ENCODE data around the gene C10orf53. TPM values are rescaled to one million over a fixed set of nuclear protein-coding genes. Genes with fewer than 3 reads are reported as not detected.

The C10orf53 gene
- polyA plus RNA-seq, 2 of the 4 experiments (the other 2 are of a cell fraction) = not detected

GRCh38 chr10:49651917-49652316 lies 27.5 kb upstream of the C10orf53 start:
- H3K27ac ChIP-seq = no peak overlapping the region
- ChIA-PET POLR2A (no interaction called here), CTCF (interaction anchor here (1.2 to 1.8 kb wide), 2 partner anchors 9 to 57 kb away, joined by 3 to 5 read pairs; no protein-coding TSS in a partner anchor)
- 0% methylated on average over 2 of the region's 2 CpGs for WGBS (ENCODE audit: missing lambda C conversion rate)
- no peaks in the 10 kb centered on the region for H3K4me1 ChIP-seq
- DNase-seq (ENCODE audit: low read depth in 1 of 2, low spot score in 1 of 2) (no peak), FAIRE-seq (no peak), ATAC-seq (no peak)
- H3K4me2 ChIP-seq = no peak overlapping the region
- H3K4me3 ChIP-seq = no peak overlapping the region
- no peaks in the 10 kb centered on the region for H3K9me3 ChIP-seq
- TF ChIP-seq, protein P1, sequence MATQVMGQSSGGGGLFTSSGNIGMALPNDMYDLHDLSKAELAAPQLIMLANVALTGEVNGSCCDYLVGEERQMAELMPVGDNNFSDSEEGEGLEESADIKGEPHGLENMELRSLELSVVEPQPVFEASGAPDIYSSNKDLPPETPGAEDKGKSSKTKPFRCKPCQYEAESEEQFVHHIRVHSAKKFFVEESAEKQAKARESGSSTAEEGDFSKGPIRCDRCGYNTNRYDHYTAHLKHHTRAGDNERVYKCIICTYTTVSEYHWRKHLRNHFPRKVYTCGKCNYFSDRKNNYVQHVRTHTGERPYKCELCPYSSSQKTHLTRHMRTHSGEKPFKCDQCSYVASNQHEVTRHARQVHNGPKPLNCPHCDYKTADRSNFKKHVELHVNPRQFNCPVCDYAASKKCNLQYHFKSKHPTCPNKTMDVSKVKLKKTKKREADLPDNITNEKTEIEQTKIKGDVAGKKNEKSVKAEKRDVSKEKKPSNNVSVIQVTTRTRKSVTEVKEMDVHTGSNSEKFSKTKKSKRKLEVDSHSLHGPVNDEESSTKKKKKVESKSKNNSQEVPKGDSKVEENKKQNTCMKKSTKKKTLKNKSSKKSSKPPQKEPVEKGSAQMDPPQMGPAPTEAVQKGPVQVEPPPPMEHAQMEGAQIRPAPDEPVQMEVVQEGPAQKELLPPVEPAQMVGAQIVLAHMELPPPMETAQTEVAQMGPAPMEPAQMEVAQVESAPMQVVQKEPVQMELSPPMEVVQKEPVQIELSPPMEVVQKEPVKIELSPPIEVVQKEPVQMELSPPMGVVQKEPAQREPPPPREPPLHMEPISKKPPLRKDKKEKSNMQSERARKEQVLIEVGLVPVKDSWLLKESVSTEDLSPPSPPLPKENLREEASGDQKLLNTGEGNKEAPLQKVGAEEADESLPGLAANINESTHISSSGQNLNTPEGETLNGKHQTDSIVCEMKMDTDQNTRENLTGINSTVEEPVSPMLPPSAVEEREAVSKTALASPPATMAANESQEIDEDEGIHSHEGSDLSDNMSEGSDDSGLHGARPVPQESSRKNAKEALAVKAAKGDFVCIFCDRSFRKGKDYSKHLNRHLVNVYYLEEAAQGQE (IDR thresholded peaks at IDR 0.05) = no peak
- TF ChIP-seq RFX5 (IDR thresholded peaks at IDR 0.05) = no peak
- no peak for TF ChIP-seq TP53 (CRISPR knock-in tag; IDR thresholded peaks at IDR 0.05)

DNA sequence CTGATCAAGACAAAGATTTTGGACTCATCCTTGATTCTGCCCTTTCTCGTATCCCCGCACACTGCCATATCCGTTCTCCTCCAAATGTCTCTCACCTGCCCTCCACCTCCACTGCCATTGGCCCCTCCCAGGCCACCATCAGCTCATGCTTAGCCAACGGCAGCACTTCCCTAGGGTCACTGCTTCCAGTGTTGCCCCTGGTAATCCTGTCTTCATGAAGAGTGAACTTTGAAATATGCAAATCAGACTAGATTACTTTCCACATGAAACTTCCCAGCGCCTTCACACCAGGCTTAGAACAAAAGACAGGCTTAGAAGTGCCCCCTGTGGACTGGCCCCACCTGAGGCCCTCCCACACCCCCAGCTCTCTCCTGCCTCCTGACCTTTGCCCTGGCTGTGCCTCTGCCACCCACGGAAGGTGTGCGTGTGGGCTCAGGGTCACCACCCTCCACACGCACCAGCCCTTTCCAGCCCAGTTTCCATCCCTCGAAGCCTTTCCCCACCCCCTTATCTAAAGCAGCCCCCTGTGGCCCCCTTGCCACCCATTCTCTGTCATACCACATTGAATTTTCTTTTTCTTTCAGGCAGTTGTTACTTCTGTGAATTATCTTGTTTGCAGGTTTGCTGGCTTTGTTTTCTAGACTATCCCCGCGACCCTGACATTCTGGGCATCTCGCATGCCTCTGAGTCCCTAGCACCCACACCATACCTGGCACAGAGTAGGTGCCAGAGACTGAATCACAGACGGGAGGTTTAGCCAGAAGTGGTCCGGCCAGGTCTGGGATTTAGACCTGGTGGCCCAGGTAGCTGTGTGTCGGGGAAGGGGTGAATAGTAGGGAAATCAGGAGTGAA lies 26.8 kb upstream of the C10orf53 start:
- DNase-seq (ENCODE audit: low read depth in 1 of 2, low spot score in 1 of 2) (no peak), FAIRE-seq (no peak), ATAC-seq (no peak)
- POLR2A ChIA-PET = no interaction called here
- H3K4me3 ChIP-seq = no peak overlapping the region
- H3K27ac ChIP-seq = no peak overlapping the region
- CTCF ChIA-PET = interaction anchor here (1.8 kb wide), 1 partner anchor 9 kb away, joined by 5 read pairs; no protein-coding TSS in a partner anchor
- no peaks in the 10 kb centered on the region for H3K9me3 ChIP-seq
- no peaks in the 10 kb centered on the region for H3K4me1 ChIP-seq
- TF ChIP-seq ZC3H11A (IDR thresholded peaks at IDR 0.05) (no peak), MAFK (IDR thresholded peaks at IDR 0.05; ENCODE audit: partially characterized antibody) (no peak), RCOR1 (IDR thresholded peaks at IDR 0.05; ENCODE audit: low read depth, low read length) (no peak), HEYL (CRISPR knock-in tag; IDR thresholded peaks at IDR 0.05) (no peak), KDM5A (IDR thresholded peaks at IDR 0.05) (no peak), JUNB (IDR thresholded peaks at IDR 0.05) (no peak), EHMT2 (IDR thresholded peaks at IDR 0.05; ENCODE audit: low read depth) (no peak), HOXB13 (CRISPR knock-in tag; IDR thresholded peaks at IDR 0.05; ENCODE audit: low read depth) (no peak), SREBF2 (IDR thresholded peaks at IDR 0.05) (no peak), USF2 (IDR thresholded peaks at IDR 0.05) (no peak), HMGXB4 (CRISPR knock-in tag; IDR thresholded peaks at IDR 0.05; ENCODE audit: borderline replicate concordance) (no peak), SMC3 (IDR thresholded peaks at IDR 0.05) (no peak), FOXS1 (CRISPR knock-in tag; IDR thresholded peaks at IDR 0.05) (no peak), CBX2 (IDR thresholded peaks at IDR 0.05; ENCODE audit: borderline replicate concordance, low read depth) (no peak), MYC (IDR thresholded peaks at IDR 0.05; ENCODE audit: borderline replicate concordance, low read length) (no peak)
- TF ChIP-seq, protein P2, sequence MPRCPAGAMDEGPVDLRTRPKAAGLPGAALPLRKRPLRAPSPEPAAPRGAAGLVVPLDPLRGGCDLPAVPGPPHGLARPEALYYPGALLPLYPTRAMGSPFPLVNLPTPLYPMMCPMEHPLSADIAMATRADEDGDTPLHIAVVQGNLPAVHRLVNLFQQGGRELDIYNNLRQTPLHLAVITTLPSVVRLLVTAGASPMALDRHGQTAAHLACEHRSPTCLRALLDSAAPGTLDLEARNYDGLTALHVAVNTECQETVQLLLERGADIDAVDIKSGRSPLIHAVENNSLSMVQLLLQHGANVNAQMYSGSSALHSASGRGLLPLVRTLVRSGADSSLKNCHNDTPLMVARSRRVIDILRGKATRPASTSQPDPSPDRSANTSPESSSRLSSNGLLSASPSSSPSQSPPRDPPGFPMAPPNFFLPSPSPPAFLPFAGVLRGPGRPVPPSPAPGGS (IDR thresholded peaks at IDR 0.05) = no peak
- no peak overlapping the region for H3K4me2 ChIP-seq
- 52% methylated on average over 15 of the region's 15 CpGs for WGBS (ENCODE audit: missing lambda C conversion rate)

All from A549 (cell line).